ENCODE data around the gene BCAS3. TPM values are rescaled to one million over a fixed set of nuclear protein-coding genes. Genes with fewer than 3 reads are reported as not detected.
A peak's percentile ranks its signal among the peaks of the same experiment; 100 is the strongest.

Gene BCAS3
- total RNA-seq, 1 donor from 2014 or later: 29.6 TPM

DNA sequence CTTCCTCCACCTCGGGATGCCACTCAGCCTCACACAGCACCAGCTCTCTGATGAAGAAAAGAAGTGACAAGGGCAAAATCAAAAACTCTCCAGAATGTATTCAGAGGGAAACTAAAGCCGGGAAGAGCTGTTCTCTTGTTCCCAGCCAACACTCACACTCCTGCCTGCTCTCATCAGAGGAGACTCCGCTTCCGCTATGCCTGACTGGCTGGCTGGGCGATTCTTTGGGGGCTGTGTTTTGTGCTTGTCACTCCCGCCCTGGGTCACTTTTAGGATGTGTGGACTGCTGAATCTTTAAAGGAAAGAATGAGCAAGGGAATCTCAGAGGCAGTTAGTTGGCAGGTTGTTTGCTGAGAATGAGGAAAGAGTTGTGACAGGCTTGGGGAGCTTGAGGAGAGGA, 667.4 kb downstream of the BCAS3 start:
- Histone ChIP-seq H3K4me3 (no peak overlapping the region), H3K36me3 (no peaks in the 10 kb centered on the region), H3K27ac (no peak overlapping the region), H3K4me1 (no peaks in the 10 kb centered on the region), H3K27me3 (ENCODE audit: low read depth) (no peaks in the 10 kb centered on the region), H3K9me3 (no peaks in the 10 kb centered on the region)
- intact Hi-C loops (cut with DNase I): no loop called here
- DNase-seq (no peak), ATAC-seq (no peak)
- no peak for TF ChIP-seq CTCF (IDR thresholded peaks at IDR 0.05)

DNA sequence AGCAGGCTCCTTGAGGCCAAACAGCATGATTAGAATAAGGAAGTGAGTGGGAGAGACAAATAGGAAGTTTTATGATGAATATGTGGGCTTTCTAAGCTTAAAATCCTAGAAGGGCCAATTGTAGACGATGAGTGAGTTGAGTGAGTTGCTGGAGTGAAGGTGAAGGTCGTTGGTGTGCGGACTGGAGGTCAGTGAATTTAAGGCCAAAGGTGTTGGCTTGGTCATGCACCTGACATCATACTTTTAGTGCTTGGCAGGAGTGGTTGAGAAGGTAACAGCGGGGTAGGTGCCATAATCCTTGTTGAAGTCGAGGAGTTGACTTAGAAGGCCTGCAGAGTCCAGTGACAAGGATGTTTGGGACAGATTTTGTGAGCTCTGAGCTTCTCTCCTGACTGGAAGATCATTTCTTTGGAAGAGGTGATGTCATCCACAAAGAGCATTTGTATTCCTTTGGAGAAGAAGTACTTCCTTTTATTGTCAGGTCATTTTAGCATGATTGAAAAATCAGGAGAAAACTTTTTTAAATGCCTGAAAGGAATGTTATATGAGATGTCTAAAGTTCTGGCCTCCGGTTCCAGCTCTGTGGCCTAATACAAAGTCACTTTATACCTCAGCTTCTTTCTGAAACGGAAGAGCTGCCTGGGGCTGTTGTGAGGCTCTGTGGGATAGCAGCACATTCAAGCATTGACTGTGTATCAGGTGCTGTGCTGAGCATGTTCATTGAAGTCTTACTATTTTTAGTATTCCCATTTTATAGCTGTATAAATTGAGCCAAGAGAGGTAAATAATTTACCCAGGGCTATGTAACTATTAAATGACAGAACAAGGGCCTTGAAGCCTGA, 668.4 kb downstream of the BCAS3 start:
- ATAC-seq (no peak), DNase-seq (no peak)
- Histone ChIP-seq H3K36me3 (no peaks in the 10 kb centered on the region), H3K27ac (no peak overlapping the region), H3K9me3 (no peaks in the 10 kb centered on the region), H3K4me3 (no peak overlapping the region), H3K27me3 (ENCODE audit: low read depth) (no peaks in the 10 kb centered on the region), H3K4me1 (no peaks in the 10 kb centered on the region)
- intact Hi-C loops (cut with DNase I): no loop called here
- TF ChIP-seq CTCF (IDR thresholded peaks at IDR 0.05): no peak

- DNase-seq: no peak
- TF ChIP-seq CTCF (IDR thresholded peaks at IDR 0.05): peak; percentile 1
- intact Hi-C loops (cut with DNase I): no loop called here
Measured at GRCh38 chr17:61349350-61349749, 671.7 kb downstream of the BCAS3 start.

GRCh38 chr17:61351745-61352407, 674.2 kb downstream of the BCAS3 start:
- TF ChIP-seq CTCF (IDR thresholded peaks at IDR 0.05): no peak
- intact Hi-C loops (cut with DNase I): no loop called here
- no peak overlapping the region for H3K27ac ChIP-seq
- peaks cover 7% of the 10 kb centered on the region for H3K4me1 ChIP-seq
- H3K9me3 ChIP-seq: no peaks in the 10 kb centered on the region
- no peaks in the 10 kb centered on the region for H3K36me3 ChIP-seq
- ATAC-seq: no peak
- H3K27me3 ChIP-seq (ENCODE audit: low read depth): no peaks in the 10 kb centered on the region
- no peak for DNase-seq
- H3K4me3 ChIP-seq: no peak overlapping the region

More at GRCh38 chr17:61349350-61349749, 671.7 kb downstream of the BCAS3 start:
- ATAC-seq: no peak
- no peaks in the 10 kb centered on the region for H3K9me3 ChIP-seq
- H3K36me3 ChIP-seq: no peaks in the 10 kb centered on the region
- H3K4me1 ChIP-seq: peaks cover 7% of the 10 kb centered on the region
- no peak overlapping the region for H3K4me3 ChIP-seq
- no peaks in the 10 kb centered on the region for H3K27me3 ChIP-seq (ENCODE audit: low read depth)
- no peak overlapping the region for H3K27ac ChIP-seq

DNA sequence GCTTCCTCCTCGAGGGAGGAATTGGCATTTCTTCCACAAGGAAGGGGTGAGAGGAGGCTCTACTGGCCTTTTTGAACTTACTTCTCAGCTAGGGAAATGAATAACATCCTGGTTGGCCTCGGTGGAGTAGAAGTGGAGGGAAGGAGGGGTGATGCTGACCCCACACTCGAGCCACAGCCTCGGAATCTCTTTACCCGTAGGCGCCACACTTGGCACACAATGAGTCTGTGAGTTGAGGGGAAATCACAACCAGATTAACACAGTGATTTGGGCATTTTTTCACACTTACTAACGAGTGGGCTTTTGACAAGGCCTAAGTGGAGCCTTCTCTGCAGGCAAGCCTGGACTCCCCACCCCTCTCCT, 674.7 kb downstream of the BCAS3 start:
- intact Hi-C loops (cut with DNase I): no loop called here
- no peaks in the 10 kb centered on the region for H3K27me3 ChIP-seq (ENCODE audit: low read depth)
- no peak overlapping the region for H3K4me3 ChIP-seq
- ATAC-seq: no peak
- H3K9me3 ChIP-seq: no peaks in the 10 kb centered on the region
- H3K36me3 ChIP-seq: no peaks in the 10 kb centered on the region
- H3K27ac ChIP-seq: peak overlapping the region; percentile 6
- H3K4me1 ChIP-seq: peaks cover 7% of the 10 kb centered on the region
- DNase-seq: no peak
- TF ChIP-seq CTCF (IDR thresholded peaks at IDR 0.05): no peak
